GM19099 (cell line): ENCODE results near the gene IL1F10.

Experiments
- POLR2A ChIP-seq: IDR thresholded peaks from 3 replicates; pipeline ENCODE4 v1.6.1; 2011; ENCODE audit warnings: low read depth; ENCODE audit not compliant: insufficient read length; ENCODE audit errors: extremely low read depth

IL1F10 gene

GRCh38 chr2:113084249-113085000 lies 16.7 kb downstream of the IL1F10 start:
- no peak for TF ChIP-seq POLR2A

- TF ChIP-seq POLR2A: no peak
Measured at GRCh38 chr2:113085542-113085941, 17.8 kb downstream of the IL1F10 start.

- TF ChIP-seq POLR2A: no peak
Measured at GRCh38 chr2:113088213-113088992, 20.6 kb downstream of the IL1F10 start.

- no peak for TF ChIP-seq POLR2A
Measured at GRCh38 chr2:113089916-113090315, 22.1 kb downstream of the IL1F10 start.

GRCh38 chr2:113091231-113091896 lies 23.6 kb downstream of the IL1F10 start:
- no peak for TF ChIP-seq POLR2A

- no peak for TF ChIP-seq POLR2A
Measured at GRCh38 chr2:113092864-113093612, 25.3 kb downstream of the IL1F10 start.

- TF ChIP-seq POLR2A: no peak
Measured at GRCh38 chr2:113093613-113093977, 25.8 kb downstream of the IL1F10 start.

GRCh38 chr2:113098041-113098440 lies 30.3 kb downstream of the IL1F10 start:
- no peak for TF ChIP-seq POLR2A

- no peak for TF ChIP-seq POLR2A
Measured at GRCh38 chr2:113098532-113098931, 30.8 kb downstream of the IL1F10 start.

GRCh38 chr2:113102133-113102532 lies 34.4 kb downstream of the IL1F10 start:
- TF ChIP-seq POLR2A: no peak

GRCh38 chr2:113103277-113103676 lies 35.5 kb downstream of the IL1F10 start:
- TF ChIP-seq POLR2A: no peak

- TF ChIP-seq POLR2A: no peak
Measured at GRCh38 chr2:113104054-113104611, 36.4 kb downstream of the IL1F10 start.

GRCh38 chr2:113105047-113105785 lies 37.4 kb downstream of the IL1F10 start:
- no peak for TF ChIP-seq POLR2A

- TF ChIP-seq POLR2A: no peak
Measured at GRCh38 chr2:113111121-113111520, 43.4 kb downstream of the IL1F10 start.
